ENCODE data around the gene CHPT1.

The CHPT1 gene

DNA sequence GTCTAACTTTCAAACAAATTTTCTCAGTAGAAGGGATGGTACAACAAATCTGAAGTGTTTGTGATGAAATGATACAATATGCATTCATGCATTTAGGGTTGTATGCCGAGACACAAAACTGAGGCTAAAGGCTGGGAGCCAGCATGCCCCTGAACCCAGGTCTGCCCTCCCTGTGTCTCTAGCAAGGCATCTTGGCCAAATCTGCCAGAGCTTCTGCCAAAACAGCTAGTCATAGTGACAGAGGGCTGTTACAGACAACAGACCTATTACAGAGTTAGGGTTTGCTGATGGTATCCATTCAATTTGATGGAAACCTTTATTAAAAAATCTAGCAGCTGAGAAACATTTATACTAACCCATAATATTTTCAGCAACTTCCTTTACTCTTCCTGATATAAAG lies 11.3 kb upstream of the CHPT1 start:
- DNase-seq, result no peak

DNA sequence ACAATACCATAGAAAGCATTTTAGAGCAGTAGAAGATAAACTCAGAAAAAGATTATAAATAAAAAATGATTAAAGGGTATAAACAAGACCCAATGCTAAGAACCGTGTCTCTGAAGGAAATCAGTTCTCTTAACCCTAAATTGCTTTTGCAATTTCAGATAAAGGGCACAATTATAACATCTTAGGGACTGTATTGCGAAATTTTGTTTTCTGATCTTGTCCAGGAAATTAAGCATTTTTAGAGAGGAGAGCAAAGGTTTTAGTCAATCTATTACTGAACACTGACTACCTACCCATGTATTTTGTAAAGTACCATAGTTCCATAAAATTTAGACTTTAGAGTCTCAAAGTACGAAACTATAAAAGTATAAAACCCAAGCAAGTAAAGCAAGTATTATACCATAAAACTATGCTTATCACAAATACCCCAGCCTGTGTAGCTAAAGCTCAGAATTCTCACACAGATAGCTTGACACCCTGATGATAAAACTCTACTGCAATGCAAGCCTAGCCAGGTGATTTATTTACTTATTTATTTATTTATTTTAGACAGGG lies 6.8 kb upstream of the CHPT1 start:
- no peak for DNase-seq

DNA sequence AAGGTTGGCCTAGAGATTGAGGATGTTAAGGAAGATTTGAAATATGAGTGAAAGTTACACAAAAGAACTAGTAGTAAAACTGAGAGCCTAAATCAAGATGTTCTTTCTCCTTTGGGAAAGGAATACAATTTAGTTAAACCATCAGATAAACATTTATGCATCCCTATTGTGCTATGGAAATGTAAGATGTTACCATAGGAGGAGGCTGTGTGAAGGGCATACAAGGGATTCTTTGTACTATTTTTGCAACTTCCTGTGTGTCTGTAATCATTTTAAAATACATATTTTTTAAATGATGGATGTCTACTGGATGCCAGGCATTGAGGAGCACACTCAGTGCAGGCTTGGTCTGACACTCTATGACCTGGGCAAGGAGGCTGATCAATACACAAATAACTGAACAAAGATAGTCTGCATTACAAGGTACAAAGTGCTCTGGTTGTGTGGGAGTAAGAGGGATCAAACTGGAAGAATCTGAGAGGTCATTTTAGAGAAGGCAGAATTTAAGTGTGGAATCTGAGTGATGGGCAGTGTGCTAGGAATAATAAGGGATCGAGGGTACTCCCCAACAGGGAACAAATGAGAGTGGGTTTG lies 5.8 kb upstream of the CHPT1 start:
- no peak for DNase-seq

DNA sequence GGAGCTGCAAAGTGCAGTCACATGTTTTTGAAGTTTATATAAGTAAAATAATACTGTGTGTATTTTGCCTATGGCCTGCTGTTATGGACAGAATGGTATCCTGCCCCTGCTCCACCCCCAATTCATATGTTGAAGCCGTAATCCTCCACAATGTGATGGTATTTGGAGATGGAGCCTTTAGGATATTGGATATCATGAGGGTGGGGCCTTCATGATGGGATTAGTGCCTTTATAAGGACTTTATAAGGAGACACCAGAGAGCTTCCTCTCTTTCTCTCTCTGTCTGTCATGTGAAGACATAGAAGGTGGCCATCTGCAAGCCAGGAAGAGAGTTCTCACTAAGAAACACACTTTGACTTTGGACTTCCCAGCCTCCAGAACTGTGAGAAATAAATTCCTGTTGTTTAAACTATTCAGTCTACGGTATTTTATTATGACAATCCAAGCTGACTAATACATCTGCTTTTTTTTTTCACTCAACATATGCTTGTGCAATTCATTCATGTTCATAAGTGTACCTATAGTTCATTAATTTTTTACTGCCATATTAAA lies 3.1 kb upstream of the CHPT1 start:
- DNase-seq, result no peak

DNA sequence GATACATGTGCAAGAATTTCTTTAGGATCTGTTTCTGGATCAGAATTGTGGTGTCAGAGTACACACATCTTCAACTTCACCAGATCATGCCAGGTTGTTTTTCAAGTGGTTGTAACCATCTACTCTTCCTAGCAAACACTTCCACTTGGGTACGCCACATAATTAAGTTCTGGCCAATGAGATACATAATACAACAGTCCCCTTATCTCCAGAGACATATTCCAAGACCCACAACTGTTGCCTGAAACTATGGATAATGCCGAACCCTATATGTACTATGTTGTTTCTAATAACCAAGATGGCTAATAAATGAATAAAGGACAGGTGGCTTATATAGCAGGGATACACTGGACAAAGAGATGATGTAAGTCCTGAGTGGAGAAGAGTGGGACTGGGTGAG lies 2.5 kb upstream of the CHPT1 start:
- no peak for DNase-seq

DNA sequence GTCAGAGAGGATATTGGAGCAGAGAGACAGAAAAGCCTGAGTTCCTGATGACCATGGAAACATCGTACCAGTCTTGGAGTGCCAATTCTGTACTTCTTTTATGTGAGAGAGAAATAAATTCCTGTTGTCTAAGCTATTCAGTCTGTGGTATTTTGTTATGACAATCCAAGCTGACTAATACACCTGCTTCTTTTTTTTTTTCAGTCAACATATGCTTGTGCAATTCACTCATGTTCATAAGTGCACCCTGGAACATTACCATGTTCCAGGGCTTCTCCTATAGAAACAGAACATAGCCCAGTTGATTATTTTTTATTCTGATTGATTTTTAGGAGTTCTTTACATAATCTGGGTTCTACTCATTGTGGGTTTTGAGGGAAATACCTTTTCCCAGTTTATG lies 1.7 kb upstream of the CHPT1 start:
- no peak for DNase-seq

DNA sequence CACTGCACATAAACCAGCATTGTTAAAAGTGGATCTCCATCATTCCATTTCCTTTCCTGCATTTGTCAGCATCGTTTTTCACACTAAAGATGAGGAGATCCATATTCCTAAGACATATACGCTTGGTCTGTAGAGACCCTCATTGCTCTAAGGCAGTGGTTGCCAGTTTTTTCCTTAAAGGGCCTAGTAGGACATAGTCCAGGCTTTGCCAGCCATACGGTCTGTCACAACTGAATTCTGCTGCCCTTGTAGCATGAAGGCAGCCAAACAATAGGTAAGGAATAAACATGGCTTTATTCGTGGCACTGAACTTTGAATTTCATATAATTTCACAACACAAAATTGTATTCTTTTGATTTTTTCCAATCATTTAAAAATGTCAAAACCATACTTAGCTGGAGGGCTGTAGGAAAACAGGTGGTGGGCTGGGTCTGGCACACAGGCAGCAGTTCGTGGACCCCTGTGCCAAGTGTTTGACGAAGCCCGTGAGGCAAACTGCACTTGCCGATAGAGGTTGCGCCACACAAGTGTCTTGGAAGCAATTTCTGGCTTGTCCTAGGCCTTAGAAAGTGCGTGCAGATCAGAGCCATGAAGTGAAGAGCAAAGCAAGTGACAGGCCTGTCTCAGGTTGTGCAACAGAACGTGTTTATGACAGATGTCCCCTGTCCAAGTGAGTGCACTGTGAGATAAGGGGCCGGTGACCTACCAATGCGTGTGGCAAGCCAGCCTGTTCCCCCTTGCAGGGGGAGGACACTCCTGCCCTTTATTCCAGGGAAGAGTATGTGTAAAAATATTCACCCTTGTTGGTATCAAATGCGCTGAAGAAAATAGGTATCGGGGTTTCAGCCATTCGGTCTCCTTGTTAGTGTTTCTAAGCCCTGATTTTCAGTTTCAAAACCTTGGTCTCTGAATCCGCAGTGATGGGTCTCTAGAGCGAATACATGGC lies 916 bp upstream of the CHPT1 start:
- DNase-seq, result no peak

DNA sequence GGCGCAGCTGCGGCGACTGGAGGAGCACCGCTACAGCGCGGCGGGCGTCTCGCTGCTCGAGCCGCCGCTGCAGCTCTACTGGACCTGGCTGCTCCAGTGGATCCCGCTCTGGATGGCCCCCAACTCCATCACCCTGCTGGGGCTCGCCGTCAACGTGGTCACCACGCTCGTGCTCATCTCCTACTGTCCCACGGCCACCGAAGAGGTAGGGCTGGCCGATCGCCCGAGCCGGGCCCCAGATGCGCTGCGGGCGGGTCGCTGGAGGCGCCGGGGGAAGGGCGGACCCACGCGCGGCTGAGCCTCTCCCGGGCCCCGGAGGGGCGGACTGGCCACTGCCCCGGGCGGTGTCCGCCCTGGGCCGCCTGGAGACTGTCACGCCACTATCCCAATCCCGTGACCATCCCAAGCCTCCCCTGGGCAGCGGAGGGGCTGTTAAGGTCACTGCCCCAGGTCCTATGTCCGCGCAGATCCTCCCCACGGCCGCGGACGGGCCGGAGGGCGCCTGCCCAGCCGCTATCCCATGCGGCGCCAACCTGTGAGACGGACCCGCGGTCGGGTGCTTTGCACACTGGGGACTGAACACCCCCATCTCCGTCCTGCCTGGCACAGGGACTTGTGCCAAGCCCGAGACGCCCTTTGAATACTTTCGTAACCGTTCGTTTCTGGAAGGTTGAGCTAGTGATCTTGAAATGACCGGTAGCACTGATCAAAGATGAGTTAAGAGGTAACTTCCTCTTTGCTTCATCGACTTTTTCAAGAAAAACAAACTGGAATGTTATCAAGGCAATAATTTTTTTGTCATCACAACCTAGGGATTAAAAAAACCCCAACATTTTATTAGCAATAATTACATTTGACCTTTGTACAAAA lies 725 bp downstream of the CHPT1 start:
- DNase-seq, result peak; percentile 83

DNA sequence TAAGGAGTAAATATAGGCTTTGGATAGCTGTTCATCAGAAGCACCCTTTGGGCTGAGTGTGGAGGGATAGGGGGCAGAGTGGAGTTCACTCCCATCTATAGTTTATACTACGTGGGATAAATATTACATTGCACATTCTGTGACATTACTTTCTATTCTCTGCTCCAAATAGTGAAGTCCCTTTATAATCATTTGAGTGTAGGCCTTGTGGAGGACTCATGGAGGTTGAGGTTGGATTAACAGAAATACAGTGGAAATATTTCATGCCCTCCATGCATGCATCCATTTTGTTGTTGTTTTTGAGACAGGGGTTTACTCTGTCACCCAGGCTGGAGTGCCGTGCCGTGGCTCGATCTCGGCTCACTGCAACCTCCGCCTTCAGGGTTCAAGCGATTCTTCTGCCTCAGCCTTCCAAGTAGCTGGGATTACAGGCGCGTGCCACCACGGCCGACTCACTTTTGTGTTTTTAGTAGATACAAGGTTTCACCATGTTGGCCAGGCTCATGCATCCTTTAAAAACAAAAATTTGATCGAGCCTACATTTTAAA lies 1.4 kb downstream of the CHPT1 start:
- no peak for DNase-seq

DNA sequence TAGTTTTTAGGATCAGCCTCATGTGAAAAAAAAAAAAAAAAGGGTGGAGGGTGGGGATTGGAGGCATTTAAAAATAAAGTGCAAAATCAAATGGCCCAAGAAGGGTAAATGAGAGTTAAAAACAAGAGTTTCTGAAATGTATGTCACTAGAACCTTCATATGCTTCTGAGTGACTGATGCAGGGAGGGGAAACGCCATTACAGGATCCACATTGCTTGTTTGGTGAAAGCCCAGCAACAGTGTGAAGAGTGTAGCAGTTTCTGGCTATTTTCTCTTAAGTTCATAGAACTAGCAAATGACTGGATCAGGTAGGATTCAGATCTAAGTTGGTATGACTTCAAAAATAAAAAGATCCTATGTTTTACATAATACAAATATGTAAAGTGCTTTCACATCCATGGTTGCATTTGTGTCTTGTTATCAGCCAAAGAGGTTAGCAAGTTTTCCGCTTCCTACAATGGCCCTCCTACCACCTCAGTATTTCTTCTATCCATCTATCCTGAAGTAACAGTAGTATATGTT lies 2.9 kb downstream of the CHPT1 start:
- no peak for DNase-seq

DNA sequence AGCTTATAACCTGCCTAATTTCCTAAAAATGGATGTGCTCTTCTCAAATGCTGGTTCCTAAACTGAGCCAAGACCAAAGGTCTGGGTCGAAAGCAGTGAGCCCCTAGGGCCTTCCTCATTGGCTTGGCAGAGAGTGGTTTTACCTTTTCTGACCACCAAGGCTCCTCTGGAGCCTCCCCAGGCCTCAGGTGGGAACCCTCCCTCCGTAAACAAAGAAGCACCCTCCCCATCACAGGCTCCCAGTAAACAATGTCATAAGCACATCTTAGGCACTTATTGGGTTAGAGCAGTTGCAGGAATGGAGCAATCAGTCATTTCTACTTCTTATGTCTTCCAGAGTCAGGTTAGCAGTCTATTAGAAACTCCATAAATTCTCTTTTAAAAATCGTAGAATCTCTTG lies 6.0 kb downstream of the CHPT1 start:
- no peak for DNase-seq

DNA sequence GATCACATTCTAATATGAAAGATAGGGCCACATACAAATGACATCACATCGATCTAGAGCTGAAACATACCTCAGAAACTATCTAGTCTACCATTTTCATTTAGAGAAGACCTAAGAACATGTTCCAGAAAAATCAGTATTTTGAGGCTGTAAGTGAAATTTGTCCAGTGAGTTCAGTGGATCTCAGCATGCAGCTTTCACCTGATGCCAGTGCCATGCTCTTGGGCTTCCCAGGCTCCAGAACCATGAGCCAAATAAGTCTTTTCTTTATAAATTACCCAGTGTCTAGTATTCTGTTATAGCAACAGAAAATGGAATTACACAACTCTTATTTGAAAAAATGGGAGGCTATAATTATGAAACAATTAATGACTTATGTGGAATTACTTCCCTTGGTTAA lies 9.0 kb downstream of the CHPT1 start:
- no peak for DNase-seq

DNA sequence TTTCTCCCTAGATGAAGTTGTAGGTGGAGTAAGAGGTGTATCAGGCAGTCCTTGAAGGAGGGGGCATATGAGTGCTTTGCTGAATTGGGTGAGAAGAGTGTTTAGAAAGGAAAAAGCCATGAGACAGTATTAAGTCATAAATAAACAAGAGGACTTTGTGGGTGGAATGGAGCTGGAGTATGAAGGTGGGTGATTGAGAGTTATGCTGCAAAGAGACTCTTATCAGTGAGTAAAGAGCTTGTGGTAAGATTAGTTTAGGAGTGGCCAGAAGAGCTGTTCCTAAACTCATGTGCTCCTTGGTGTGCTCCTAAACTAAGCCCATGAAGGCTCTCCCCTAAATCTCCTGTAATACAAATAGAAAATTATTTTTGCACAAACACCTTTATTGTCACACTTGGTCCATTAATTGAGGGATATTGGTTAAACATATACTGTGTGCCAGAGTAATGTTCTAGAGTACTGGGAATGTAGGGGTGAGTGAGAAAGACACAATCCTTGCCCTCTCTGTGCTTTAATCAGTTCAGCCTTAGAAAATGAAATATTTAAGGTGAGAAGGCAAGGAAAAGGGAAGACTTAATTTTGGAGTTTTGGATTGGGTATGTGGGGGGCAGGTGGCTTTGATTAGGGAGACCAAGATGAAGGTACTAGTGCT lies 9.8 kb downstream of the CHPT1 start:
- no peak for DNase-seq

DNA sequence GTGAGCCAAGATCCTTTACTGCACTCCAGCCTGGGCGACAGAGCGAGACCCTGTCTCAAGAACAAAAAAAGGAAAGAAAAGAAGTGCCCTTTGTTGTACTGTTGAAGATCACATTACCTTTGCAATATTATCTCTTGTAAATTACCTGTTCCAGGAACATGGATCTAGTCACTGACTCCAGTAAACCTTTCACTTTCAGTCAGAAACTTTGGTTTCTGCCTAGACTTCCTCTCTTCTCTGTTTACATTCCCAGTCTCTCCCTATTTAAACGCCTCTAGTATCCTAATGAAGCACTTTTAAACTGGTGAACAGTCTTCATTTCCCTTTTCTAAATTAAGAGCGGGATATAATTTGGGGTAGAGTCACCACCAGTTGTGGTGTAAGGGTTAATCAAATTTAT lies 12.8 kb downstream of the CHPT1 start:
- no peak for DNase-seq

DNA sequence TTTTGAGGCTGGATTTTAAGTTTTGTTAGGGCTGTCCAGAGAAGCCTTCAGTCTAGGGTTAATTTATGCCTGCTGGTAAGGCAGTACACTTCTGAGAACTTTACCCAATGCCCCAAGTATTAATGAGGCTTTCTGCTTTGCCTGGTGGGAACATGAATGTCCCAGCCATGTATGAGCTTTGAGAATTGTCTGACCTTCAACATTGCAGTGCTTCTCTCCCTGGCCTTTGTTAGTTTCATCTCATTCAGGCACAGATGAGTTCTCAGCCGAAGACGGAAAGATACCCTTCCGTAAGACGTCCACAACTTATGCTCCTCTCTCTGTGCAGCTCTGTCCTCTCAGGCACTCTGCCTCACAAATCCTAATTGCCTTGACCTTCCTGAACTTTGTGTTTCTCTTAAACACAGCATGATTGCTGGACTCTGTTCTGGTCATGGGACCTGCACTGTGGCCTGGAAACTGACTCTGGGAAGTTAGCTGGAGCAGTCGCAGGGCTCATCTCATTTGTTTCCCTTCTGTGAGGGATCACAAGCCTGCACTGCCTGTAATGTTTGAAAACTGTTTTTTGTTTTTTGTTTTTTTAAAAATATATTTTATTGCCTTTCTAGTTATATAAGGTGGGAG lies 15.7 kb downstream of the CHPT1 start:
- peak; percentile 75 for DNase-seq

DNA sequence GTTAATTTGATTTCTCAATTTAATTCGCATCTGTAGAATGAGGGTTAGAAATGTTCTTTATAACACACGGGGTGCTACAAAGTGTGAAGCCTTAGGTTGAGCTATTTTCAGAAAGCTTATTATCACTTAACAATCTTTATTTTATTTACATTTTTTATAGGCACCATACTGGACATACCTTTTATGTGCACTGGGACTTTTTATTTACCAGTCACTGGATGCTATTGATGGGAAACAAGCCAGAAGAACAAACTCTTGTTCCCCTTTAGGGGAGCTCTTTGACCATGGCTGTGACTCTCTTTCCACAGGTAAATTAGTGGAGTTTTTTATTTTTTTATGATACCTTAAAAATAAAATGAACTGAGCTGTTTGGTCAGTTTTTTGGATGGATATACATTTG lies 16.5 kb downstream of the CHPT1 start:
- DNase-seq, result no peak

DNA sequence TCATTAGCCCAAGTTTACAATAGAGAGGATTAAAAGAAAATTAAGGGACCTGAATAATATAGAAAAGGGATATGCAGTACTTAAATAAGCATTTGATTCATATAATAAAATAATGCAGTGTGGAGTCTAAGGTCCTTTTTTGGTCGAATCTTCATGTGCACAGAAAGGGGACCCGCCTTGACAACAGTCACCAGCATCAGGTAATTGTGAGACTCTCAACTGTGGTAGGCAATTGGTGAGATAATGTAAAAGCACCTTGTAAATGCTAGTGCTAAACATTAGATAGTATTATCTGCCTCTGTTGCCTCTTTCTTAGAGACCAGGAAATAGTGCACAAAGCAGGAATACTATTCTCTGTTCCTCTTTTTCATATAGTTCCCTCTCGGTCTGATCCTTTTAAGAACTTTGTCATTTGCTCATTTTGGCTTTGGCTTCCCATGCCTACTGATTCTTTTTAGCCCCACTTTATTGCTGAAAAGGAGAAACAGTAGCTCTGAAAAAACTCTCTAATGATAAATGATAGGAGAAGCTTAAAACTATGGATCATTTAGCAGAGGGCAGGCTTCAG lies 17.5 kb downstream of the CHPT1 start:
- DNase-seq, result no peak

DNA sequence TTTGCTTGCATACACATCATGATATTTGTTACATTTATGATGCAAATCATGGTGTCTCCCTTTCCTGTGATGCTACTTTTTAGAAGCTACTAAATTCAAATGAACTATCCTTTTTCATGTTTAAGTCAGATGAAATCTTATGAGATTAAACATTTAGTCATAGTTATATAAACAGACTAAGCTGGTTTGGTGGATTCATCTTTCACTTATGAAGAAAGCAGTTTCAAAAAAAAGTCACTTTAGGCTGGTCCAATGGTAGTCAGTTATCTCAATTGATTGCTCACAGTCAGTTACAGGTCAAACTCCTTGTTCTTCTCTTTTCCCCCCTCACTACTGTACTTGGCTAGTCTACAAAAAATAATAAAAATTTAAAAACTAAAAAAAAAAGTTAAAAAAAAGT lies 22.1 kb downstream of the CHPT1 start:
- DNase-seq, result no peak

DNA sequence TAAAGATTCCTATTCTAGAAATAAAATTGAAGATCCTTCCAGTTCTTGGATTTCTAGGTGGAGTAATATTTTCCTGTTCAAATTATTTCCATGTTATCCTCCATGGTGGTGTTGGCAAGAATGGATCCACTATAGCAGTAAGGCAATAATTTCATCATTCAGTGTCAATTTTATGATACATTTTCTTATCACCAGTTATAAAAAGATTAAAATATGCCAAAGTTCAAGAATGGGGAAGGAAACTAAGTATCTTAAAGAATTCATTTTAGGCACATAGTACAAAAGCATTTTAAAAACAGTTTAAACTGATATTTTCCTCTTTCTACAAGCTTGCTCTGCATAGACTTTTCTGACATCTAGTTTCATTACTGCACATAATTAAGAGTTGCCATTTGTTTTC lies 22.7 kb downstream of the CHPT1 start:
- no peak for DNase-seq

DNA sequence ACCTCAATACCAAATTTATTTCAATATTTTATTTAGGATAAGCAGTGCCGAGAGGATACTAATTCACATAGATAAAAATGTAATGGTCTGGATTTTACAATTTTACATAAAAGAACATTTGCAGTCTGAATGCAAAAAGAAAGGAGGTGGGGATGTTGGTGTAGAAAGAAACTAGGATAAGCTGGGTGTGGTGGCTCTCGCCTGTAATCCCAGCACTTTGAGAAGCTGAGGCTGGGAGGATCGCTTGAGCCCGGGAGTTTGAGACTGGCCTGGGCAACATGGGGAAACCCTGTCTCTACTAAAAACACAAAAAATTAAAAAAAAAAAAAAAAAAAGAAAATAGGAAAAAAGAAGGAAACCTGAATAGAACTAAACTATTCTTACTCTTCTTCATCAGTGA lies 25.0 kb downstream of the CHPT1 start:
- DNase-seq, result no peak

DNA sequence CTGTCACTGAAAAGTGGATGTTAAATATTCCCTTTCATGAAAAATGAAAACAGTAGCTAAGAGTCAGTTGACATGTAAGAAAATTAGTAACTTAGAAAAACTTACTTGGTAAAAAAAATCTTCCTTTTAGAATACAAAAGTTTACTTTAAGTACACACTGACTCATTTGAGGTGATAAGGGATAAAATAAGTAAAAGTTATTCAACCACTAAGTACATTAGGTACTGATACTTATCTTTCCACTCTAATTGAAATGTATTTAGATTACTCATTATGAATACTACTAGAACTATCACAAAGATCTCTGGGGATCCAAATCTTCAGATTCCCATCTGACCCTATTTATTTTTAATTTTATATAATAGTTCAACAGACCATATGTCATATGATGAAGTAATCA lies 29.7 kb downstream of the CHPT1 start:
- DNase-seq, result no peak
